ENCODE results near the gene C18orf63. TPM values are rescaled to one million over a fixed set of nuclear protein-coding genes. Genes with fewer than 3 reads are reported as not detected.

Gene C18orf63
- total and polyA plus RNA-seq, 9 donors, result not detected

DNA sequence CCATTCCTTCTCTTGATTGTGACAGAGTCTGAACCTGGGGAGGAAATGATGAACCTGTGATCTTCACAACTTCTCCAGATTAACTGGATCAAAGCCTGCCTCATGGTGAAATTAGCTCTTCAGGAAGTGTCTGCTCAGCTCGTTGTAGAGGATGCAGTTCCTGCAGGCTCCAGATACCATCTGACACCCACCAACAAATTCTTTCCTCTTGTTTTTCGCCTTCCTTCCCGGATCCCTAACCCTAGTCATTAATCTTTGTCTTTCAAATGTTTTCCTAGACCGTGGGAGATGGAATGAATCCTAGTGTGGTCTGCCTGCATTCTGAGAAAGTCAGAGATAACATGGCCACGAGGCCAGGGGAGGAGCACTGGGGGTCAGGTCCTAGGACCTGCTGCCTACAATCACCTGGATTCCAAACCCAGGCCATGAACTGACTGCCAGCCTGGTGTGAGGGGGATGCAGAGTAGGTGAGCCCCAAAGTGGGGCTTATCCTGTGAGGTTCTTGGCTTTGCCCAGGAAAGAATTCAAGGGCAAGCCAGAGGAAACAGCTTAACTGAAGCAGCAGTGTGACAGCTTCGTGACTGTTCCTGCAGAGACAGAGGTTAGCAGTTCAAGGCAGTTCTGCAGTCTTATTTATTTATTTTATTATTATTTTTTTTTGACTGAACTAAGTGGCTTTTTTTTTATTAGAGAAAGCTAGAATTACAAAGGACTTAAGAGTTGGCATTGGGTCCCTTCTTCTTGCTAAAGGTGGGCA, 73.7 kb downstream of the C18orf63 start:
- Histone ChIP-seq H3K27ac (ENCODE audit: low read length) (no peak overlapping the region), H3K4me3 (ENCODE audit: low read length) (no peak overlapping the region), H3K27me3 (ENCODE audit: control insufficient read depth, insufficient read depth, low read length) (peaks cover 3% of the 10 kb centered on the region), H3K9me3 (replicated peaks; ENCODE audit: control insufficient read depth, low read depth, low read length) (no peaks in the 10 kb centered on the region), H3K4me1 (ENCODE audit: control insufficient read depth, insufficient read depth, low read length) (peaks cover 2% of the 10 kb centered on the region), H3K36me3 (ENCODE audit: control insufficient read depth, insufficient read depth, low read length) (no peaks in the 10 kb centered on the region)
- DNase-seq, result no peak
- 70% methylated on average over 2 of the region's 6 CpGs for WGBS (ENCODE audit: insufficient coverage)

DNA sequence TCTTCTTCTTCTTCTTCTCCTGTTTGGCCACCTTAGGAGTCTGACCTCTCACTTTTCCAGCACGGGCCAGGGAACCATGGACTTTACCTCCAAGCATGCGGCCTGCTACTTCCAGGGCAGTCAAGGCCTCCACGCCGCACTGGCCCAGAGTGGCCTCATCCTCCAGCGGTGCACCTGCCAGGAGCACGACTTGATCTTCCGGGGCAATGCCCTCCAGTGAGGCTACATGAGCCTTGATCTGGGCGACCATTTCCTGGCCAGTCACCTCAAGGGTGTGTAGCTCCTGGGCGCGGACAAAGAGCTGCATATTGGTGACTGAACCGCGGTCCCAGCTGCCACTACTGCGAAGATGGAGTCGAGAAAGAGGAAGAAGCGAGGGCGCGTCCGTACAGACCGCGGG, 74.4 kb downstream of the C18orf63 start:
- WGBS (ENCODE audit: insufficient coverage), result 94% methylated on average over 13 of the region's 20 CpGs
- Histone ChIP-seq H3K36me3 (ENCODE audit: control insufficient read depth, insufficient read depth, low read length) (no peaks in the 10 kb centered on the region), H3K9me3 (replicated peaks; ENCODE audit: control insufficient read depth, low read depth, low read length) (no peaks in the 10 kb centered on the region)

DNA sequence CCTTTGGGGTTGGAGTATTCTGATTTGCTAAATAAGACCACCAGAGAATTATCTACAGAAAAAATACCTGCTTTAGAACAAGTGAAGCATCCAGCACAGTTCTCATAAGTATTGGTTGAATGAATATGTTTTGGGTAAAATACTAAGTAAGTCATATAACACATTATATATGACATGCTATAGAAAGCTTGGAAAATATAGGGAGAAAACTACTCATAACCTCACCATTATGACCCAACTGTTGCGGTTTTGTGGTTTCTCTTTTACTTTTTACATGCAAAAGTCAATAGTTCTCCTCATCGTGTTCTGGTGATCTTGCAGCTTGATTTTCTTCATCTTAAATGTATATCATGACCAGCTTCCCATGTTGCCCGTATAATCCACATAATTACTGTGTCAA, 75.3 kb downstream of the C18orf63 start:
- Histone ChIP-seq H3K36me3 (ENCODE audit: control insufficient read depth, insufficient read depth, low read length) (no peaks in the 10 kb centered on the region), H3K27me3 (ENCODE audit: control insufficient read depth, insufficient read depth, low read length) (peaks cover 3% of the 10 kb centered on the region), H3K4me3 (ENCODE audit: low read length) (no peak overlapping the region), H3K9me3 (replicated peaks; ENCODE audit: control insufficient read depth, low read depth, low read length) (no peaks in the 10 kb centered on the region), H3K27ac (ENCODE audit: low read length) (no peak overlapping the region), H3K4me1 (ENCODE audit: control insufficient read depth, insufficient read depth, low read length) (peaks cover 6% of the 10 kb centered on the region)
- 83% methylated on average over 1 of the region's 3 CpGs for WGBS (ENCODE audit: insufficient coverage)
- no peak for DNase-seq

More for the DNA sequence above, 74.4 kb downstream of the C18orf63 start:
- H3K27me3 ChIP-seq (ENCODE audit: control insufficient read depth, insufficient read depth, low read length), result peaks cover 3% of the 10 kb centered on the region
- H3K4me1 ChIP-seq (ENCODE audit: control insufficient read depth, insufficient read depth, low read length), result peaks cover 2% of the 10 kb centered on the region
- no peak for DNase-seq
- no peak overlapping the region for H3K27ac ChIP-seq (ENCODE audit: low read length)
- H3K4me3 ChIP-seq (ENCODE audit: low read length), result no peak overlapping the region

DNA sequence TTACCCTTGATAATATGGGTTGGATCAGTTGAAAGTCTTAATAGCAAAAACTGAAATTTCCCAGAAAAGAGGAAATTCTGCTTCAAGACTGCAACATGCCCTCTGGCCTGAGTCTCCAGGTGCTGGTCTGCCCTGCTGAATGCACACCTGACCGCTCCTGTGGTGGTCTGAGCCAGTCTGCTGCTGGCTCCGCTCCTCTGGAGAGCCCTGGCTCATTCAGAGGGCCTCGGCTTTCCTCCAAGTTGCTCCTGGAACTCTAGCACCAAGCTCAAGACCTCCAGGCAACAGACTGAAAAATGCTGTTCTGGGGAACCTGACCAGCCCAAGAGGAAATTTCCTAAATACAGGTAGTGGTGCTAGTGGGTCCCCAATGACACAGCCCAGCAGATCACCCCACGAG, 76.7 kb downstream of the C18orf63 start:
- no peaks in the 10 kb centered on the region for H3K36me3 ChIP-seq (ENCODE audit: control insufficient read depth, insufficient read depth, low read length)
- H3K4me3 ChIP-seq (ENCODE audit: low read length), result no peak overlapping the region
- DNase-seq, result no peak
- 93% methylated on average over 3 of the region's 4 CpGs for WGBS (ENCODE audit: insufficient coverage)
- peaks cover 3% of the 10 kb centered on the region for H3K27me3 ChIP-seq (ENCODE audit: control insufficient read depth, insufficient read depth, low read length)
- H3K9me3 ChIP-seq (replicated peaks; ENCODE audit: control insufficient read depth, low read depth, low read length), result no peaks in the 10 kb centered on the region
- H3K4me1 ChIP-seq (ENCODE audit: control insufficient read depth, insufficient read depth, low read length), result peaks cover 15% of the 10 kb centered on the region
- no peak overlapping the region for H3K27ac ChIP-seq (ENCODE audit: low read length)

DNA sequence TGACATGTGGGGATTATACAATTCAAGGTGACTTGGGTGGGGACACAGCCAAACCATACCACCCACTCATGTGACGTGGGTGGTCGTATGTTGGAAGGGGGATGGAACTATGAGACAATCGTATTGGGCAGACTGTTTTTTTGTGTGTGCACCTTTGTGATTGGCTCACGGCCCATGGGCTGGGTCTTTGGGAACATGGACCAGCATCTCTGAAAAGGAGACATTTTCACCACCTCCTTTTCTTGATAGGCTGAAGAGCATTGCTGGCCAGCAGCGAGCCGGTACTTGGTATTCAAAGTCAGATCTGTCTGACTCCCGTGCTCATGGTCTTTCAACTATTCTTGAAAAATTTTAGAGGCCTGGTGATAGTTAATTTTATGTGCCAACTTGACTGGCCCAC, 79.4 kb downstream of the C18orf63 start:
- DNase-seq, result no peak
- H3K36me3 ChIP-seq (ENCODE audit: control insufficient read depth, insufficient read depth, low read length), result no peaks in the 10 kb centered on the region
- peaks cover 21% of the 10 kb centered on the region for H3K4me1 ChIP-seq (ENCODE audit: control insufficient read depth, insufficient read depth, low read length)
- H3K27ac ChIP-seq (ENCODE audit: low read length), result no peak overlapping the region
- H3K9me3 ChIP-seq (replicated peaks; ENCODE audit: control insufficient read depth, low read depth, low read length), result no peaks in the 10 kb centered on the region
- H3K4me3 ChIP-seq (ENCODE audit: low read length), result no peak overlapping the region
- WGBS (ENCODE audit: insufficient coverage), result 100% methylated on average over 1 of the region's 7 CpGs
- peaks cover 3% of the 10 kb centered on the region for H3K27me3 ChIP-seq (ENCODE audit: control insufficient read depth, insufficient read depth, low read length)

DNA sequence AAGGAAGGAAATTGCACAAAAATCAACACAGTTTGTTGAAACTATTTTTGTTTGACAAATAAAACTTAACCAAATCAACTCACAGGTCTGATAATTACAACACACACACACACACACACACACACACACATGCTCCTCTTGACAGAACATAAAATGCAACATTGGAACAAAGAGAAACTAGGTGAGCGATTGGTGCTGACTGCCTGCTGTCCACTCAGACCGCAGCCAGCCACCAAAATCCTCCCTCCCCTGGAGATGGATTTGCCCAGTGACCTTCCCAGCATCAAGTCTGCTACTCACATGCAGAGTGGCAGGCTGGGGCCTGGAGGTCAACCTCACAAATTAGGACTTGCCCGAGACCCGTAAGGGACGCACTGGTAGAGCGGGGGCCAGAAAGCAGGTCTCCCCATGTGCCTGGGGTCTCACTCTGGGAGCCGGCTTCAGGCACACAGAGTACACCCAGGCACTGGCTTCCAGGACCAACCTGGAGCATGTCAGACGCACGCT, 80.1 kb downstream of the C18orf63 start:
- H3K9me3 ChIP-seq (replicated peaks; ENCODE audit: control insufficient read depth, low read depth, low read length), result no peaks in the 10 kb centered on the region
- WGBS (ENCODE audit: insufficient coverage), result 64% methylated on average over 5 of the region's 9 CpGs
- H3K4me1 ChIP-seq (ENCODE audit: control insufficient read depth, insufficient read depth, low read length), result peaks cover 27% of the 10 kb centered on the region
- peak; percentile 35 for DNase-seq
- peak overlapping the region; percentile 42 for H3K27ac ChIP-seq (ENCODE audit: low read length)
- H3K4me3 ChIP-seq (ENCODE audit: low read length), result no peak overlapping the region
- peaks cover 3% of the 10 kb centered on the region for H3K27me3 ChIP-seq (ENCODE audit: control insufficient read depth, insufficient read depth, low read length)
- no peaks in the 10 kb centered on the region for H3K36me3 ChIP-seq (ENCODE audit: control insufficient read depth, insufficient read depth, low read length)

DNA sequence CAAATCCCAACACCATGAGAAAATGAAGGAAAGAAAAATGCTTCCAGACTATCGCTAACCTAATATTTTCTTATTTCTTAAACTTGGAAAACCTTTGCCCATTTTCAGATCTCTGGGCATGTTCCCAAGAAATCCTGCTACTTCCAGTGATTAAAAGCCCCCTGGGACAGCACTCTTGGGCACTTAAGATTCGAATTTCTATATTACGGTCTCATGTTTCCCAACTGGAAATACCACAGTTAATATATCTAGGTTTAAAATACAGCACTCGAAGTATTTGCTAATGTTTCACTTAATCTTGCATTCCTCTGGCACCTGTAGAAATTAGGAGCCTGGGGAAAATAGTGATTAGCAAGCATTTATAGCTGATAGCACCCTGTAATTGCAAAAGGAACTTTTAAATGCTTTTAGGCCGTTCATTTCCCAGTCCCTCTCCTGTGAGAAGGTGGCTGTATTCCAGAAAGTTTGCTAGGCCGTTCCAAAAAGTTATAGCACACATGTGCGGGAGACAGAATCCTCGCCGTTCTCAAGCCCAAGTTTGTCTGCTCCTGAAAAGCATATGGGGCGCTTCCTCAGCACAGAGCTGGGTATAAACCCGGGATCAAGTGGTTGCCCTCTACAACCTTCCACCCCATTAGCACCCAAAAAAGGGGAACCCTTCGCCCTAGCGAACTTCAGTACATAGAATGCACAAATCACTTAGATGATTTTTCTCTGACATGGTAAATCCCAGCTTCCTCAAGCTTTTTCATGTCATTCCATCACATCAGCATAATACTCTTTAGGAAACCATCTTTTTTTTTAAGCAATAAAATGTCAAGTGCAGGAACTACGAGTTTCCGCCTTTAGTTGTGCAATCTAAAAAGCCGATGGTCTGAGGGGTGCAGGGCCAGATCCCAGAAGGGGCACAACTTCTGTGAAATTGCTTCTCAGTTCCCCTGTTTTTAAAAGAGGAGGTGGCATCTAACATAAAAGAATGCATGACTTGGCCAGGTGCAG, 80.8 kb downstream of the C18orf63 start:
- Histone ChIP-seq H3K4me1 (ENCODE audit: control insufficient read depth, insufficient read depth, low read length) (peaks cover 30% of the 10 kb centered on the region), H3K4me3 (ENCODE audit: low read length) (no peak overlapping the region), H3K9me3 (replicated peaks; ENCODE audit: control insufficient read depth, low read depth, low read length) (no peaks in the 10 kb centered on the region), H3K27me3 (ENCODE audit: control insufficient read depth, insufficient read depth, low read length) (peaks cover 3% of the 10 kb centered on the region), H3K27ac (ENCODE audit: low read length) (peak overlapping the region; percentile 42), H3K36me3 (ENCODE audit: control insufficient read depth, insufficient read depth, low read length) (no peaks in the 10 kb centered on the region)
- 17% methylated on average over 10 of the region's 16 CpGs for WGBS (ENCODE audit: insufficient coverage)
- DNase-seq, result peak; percentile 95

DNA sequence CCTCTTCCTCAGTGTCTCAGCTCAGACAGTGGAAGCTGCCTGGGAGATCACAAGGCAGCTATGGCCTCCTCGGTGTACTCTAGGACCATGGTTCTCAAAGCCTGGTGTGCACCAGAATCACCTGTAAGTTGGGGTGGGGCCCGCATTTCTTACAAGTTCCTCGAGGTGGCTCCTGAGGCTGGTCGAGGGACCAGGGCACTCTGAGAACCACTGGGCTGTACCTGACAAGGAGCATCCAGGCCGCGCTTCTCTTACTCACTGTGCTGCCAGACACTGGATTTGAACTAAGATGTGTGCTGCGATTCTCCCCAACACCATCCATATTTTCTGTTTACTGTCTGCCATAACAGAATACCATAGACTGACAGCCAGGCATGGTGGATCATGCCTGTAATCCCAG, 81.9 kb downstream of the C18orf63 start:
- 78% methylated on average over 6 of the region's 7 CpGs for WGBS (ENCODE audit: insufficient coverage)
- DNase-seq, result no peak
- H3K36me3 ChIP-seq (ENCODE audit: control insufficient read depth, insufficient read depth, low read length), result no peaks in the 10 kb centered on the region

DNA sequence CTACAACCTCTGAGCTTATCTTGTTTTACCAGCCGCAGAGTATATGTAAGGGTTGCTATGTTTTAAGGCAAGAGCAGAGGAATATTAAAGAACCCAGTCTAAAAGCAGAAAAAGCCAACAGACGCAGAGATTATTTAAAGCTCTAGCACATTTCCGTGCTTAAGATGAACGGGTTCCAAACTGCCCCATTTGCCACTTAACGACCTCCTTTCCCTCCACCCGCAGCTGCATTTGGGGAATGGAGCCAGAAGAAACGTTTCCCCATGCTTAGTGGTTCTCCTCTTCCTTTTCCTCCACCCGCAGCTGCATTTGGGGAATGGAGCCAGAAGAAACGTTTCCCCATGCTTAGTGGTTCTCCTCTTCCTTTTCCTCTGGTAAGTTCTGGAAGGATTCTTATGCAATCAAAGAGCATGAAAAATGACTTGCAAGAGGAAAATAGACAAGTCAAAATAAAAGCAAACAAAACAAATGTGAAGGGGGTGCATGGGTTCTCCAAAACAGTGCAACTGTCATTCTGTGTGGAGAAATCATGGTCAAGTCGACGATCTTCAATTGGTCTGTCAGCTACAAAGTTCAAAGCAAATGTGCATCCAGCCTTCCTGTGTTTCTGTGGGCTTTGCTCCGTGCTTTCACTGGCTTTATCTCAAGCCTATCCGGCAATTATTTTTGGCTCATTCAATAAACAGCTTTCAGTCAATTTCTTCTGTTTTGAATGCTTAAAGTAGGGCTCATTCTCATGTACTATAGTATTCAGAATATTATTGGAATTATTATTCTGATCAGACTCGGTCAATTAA, 83.7 kb downstream of the C18orf63 start:
- Histone ChIP-seq H3K9me3 (replicated peaks; ENCODE audit: control insufficient read depth, low read depth, low read length) (no peaks in the 10 kb centered on the region), H3K4me3 (ENCODE audit: low read length) (no peak overlapping the region), H3K27ac (ENCODE audit: low read length) (no peak overlapping the region), H3K4me1 (ENCODE audit: control insufficient read depth, insufficient read depth, low read length) (peaks cover 30% of the 10 kb centered on the region), H3K36me3 (ENCODE audit: control insufficient read depth, insufficient read depth, low read length) (no peaks in the 10 kb centered on the region), H3K27me3 (ENCODE audit: control insufficient read depth, insufficient read depth, low read length) (no peaks in the 10 kb centered on the region)
- WGBS (ENCODE audit: insufficient coverage), result 20% methylated on average over 10 of the region's 14 CpGs
- DNase-seq, result peak; percentile 64

More for the DNA sequence above, 81.9 kb downstream of the C18orf63 start:
- Histone ChIP-seq H3K4me3 (ENCODE audit: low read length) (no peak overlapping the region), H3K27me3 (ENCODE audit: control insufficient read depth, insufficient read depth, low read length) (no peaks in the 10 kb centered on the region), H3K27ac (ENCODE audit: low read length) (no peak overlapping the region), H3K4me1 (ENCODE audit: control insufficient read depth, insufficient read depth, low read length) (peaks cover 30% of the 10 kb centered on the region), H3K9me3 (replicated peaks; ENCODE audit: control insufficient read depth, low read depth, low read length) (no peaks in the 10 kb centered on the region)
